Liver (tissue), 9 donors: ENCODE results near the gene KRT77. TPM values are rescaled to one million over a fixed set of nuclear protein-coding genes. Genes with fewer than 3 reads are reported as not detected.

Experiments used
- DNase-seq: peaks from one replicate; pipeline ENCODE4 v3.0.0-alpha.2; 2017; ENCODE audit warnings: low spot score
- H3K27ac ChIP-seq, 2 donors: one replicate each; pipeline ENCODE4 v1.7.0; 2013; ENCODE audit warnings: inconsistent platforms in 2 of 2, low read length in 2 of 2, control low read depth in 1 of 2, low read depth in 1 of 2, mild to moderate bottlenecking in 1 of 2
- H3K27me3 ChIP-seq, 4 donors: one replicate each; pipeline versions ENCODE4 v1.6.1 to v1.7.0; 2013; ENCODE audit warnings: low read length in 3 of 4, inconsistent platforms in 1 of 4, mild to moderate bottlenecking in 1 of 4, moderate library complexity in 1 of 4; ENCODE audit not compliant: control insufficient read depth in 4 of 4, insufficient read depth in 4 of 4
- H3K36me3 ChIP-seq, 4 donors: one replicate each; pipeline versions ENCODE4 v1.6.1 to v1.7.0; 2013; ENCODE audit warnings: low read length in 3 of 4, mild to moderate bottlenecking in 3 of 4, low read depth in 1 of 4, moderate library complexity in 1 of 4; ENCODE audit not compliant: control insufficient read depth in 4 of 4, insufficient read depth in 3 of 4
- H3K4me1 ChIP-seq, 4 donors: one replicate each; pipeline versions ENCODE4 v1.6.1 to v1.7.0; 2013; ENCODE audit warnings: low read length in 3 of 4, mild to moderate bottlenecking in 3 of 4, moderate library complexity in 1 of 4; ENCODE audit not compliant: control insufficient read depth in 4 of 4, insufficient read depth in 4 of 4
- H3K4me3 ChIP-seq, 3 donors: one replicate each; pipeline versions ENCODE4 v1.6.1 to v1.7.0; 2013; ENCODE audit warnings: low read length in 3 of 3, control low read depth in 1 of 3, low read depth in 1 of 3, mild to moderate bottlenecking in 1 of 3
- H3K9ac ChIP-seq, 2 donors: one replicate each; pipeline ENCODE4 v1.7.0; 2013; ENCODE audit warnings: low read length in 2 of 2, mild to moderate bottlenecking in 2 of 2, moderate library complexity in 2 of 2, control low read depth in 1 of 2, low read depth in 1 of 2
- H3K9me3 ChIP-seq, 4 donors: one replicate each; pipeline versions ENCODE4 v1.6.1 to v1.7.0; 2013; ENCODE audit warnings: low read length in 3 of 4; ENCODE audit not compliant: control insufficient read depth in 4 of 4
- ATF3 ChIP-seq: IDR thresholded peaks from 2 replicates; pipeline ENCODE4 v1.6.1; 2016; ENCODE audit warnings: antibody characterized with exemption
- CTCF ChIP-seq: fragments of 150-350 bp; IDR thresholded peaks from 2 replicates; pipeline ENCODE4 v1.5.1; 2017; ENCODE audit warnings: improper control_type of control experiment, low read depth, low read length; ENCODE audit not compliant: missing input control
- EGR1 ChIP-seq, 2 donors: IDR thresholded peaks; 2 replicates each; pipeline ENCODE4 v1.6.1; 2016 to 2018; ENCODE audit warnings: antibody characterized with exemption in 2 of 2, low read depth in 2 of 2
- FOXA1 ChIP-seq: IDR thresholded peaks from 2 replicates; pipeline ENCODE4 v1.6.1; 2016; ENCODE audit warnings: antibody characterized with exemption
- FOXA2 ChIP-seq: IDR thresholded peaks from 2 replicates; pipeline ENCODE4 v1.6.1; 2016; ENCODE audit warnings: antibody characterized with exemption
- GABPA ChIP-seq, 2 donors: IDR thresholded peaks in 1 of 2; conservative IDR thresholded peaks in 1 of 2; 2 replicates each; pipeline ENCODE4 v1.6.1; 2016; ENCODE audit warnings: antibody characterized with exemption in 2 of 2, mild to moderate bottlenecking in 1 of 2, moderate library complexity in 1 of 2
- HNF4A ChIP-seq, 2 donors: conservative IDR thresholded peaks; 2 replicates each; pipeline ENCODE4 v1.6.1; 2016; ENCODE audit warnings: antibody characterized with exemption in 2 of 2, mild to moderate bottlenecking in 2 of 2
- HNF4G ChIP-seq: IDR thresholded peaks from 2 replicates; pipeline ENCODE4 v1.6.1; 2016; ENCODE audit warnings: antibody characterized with exemption
- JUND ChIP-seq, 2 donors: IDR thresholded peaks; 2 replicates each; pipeline ENCODE4 v1.6.1; 2016; ENCODE audit warnings: antibody characterized with exemption in 2 of 2
- NR2F2 ChIP-seq: IDR thresholded peaks from 2 replicates; pipeline ENCODE4 v1.6.1; 2016; ENCODE audit warnings: antibody characterized with exemption
- RAD21 ChIP-seq, 2 donors: IDR thresholded peaks; 2 replicates each; pipeline ENCODE4 v1.6.1; 2016; ENCODE audit warnings: antibody characterized with exemption in 2 of 2, mild to moderate bottlenecking in 2 of 2
- REST ChIP-seq: IDR thresholded peaks from 2 replicates; pipeline ENCODE4 v1.6.1; 2016; ENCODE audit warnings: antibody characterized with exemption, mild to moderate bottlenecking
- RXRA ChIP-seq, 2 donors: IDR thresholded peaks; 2 replicates each; pipeline ENCODE4 v1.6.1; 2017 to 2018; ENCODE audit warnings: antibody characterized with exemption in 2 of 2, mild to moderate bottlenecking in 1 of 2
- SP1 ChIP-seq: IDR thresholded peaks from 2 replicates; pipeline ENCODE4 v1.6.1; 2018; ENCODE audit warnings: antibody characterized with exemption, mild to moderate bottlenecking
- TAF1 ChIP-seq: conservative IDR thresholded peaks from 2 replicates; pipeline ENCODE4 v1.6.1; 2016; ENCODE audit warnings: antibody characterized with exemption, mild to moderate bottlenecking
- WGBS: extraction: QIAGEN DNeasy Blood & Tissue Kit; methylation state at CpG from one replicate; pipeline ENCODE4 v1.1.7; 2013; 5-methylcytosine and 5-hydroxymethylcytosine counted together
- polyA plus RNA-seq, 2 donors: library from polyadenylated mRNA; stranded (reverse) in 1 of 2; unstranded in 1 of 2; fragments of 200-250 nt in 1 of 2; fragments of >200 nt in 1 of 2; fragmentation: Nextera tagmentation in 1 of 2; extraction: Ambion mirVana in 1 of 2; gene quantifications; one replicate each; pipeline versions ENCODE4 v1.2.1 to v1.2.3, GENCODE V29; 2013 to 2015
- total RNA-seq, 2 donors: library from RNA; depleted of rRNA; stranded (reverse); fragments of >200 nt; gene quantifications; one replicate each; pipeline ENCODE4 v1.2.3, GENCODE V29; 2014
- TF ChIP-seq, protein P1 (sequence below): IDR thresholded peaks from 2 replicates; pipeline ENCODE4 v1.6.1; 2016; ENCODE audit warnings: antibody characterized with exemption
- TF ChIP-seq, protein P2 (sequence below): IDR thresholded peaks from 2 replicates; pipeline ENCODE4 v1.6.1; 2016; ENCODE audit warnings: antibody characterized with exemption
- donor health status: healthy.
- donor health status: healthy.
- donor health status: healthy.
- donor health status: healthy.
- donor health status: healthy.

Gene KRT77
- total and polyA plus RNA-seq, 4 donors, result not detected

DNA sequence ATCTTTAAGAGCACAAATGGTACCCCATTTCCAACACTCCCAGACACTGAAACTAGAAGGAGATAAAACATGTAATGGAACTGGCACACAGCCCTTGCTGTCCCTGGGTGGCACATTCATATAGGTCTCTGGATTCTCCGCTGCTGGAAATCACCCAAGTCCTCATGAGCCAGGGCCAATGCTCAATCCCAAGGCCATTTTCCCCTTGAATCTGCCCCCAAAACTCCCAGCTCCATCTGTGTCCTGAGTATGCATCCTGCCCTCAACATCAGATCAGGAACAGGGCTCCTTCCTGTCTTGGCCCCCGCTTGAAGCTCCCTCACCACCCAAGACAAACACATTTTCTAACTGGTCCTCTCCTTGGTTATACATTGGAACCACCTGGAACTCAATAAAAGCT, 49.2 kb upstream of the KRT77 start:
- 74% methylated on average over 2 of the region's 2 CpGs for WGBS
- no peak overlapping the region for H3K4me3 ChIP-seq
- TF ChIP-seq EGR1 (IDR thresholded peaks at IDR 0.05; ENCODE audit: low read depth in 2 of 2), result no peak
- no peak for TF ChIP-seq JUND (IDR thresholded peaks at IDR 0.05)
- TF ChIP-seq FOXA2, result no peak
- TF ChIP-seq, protein P1, sequence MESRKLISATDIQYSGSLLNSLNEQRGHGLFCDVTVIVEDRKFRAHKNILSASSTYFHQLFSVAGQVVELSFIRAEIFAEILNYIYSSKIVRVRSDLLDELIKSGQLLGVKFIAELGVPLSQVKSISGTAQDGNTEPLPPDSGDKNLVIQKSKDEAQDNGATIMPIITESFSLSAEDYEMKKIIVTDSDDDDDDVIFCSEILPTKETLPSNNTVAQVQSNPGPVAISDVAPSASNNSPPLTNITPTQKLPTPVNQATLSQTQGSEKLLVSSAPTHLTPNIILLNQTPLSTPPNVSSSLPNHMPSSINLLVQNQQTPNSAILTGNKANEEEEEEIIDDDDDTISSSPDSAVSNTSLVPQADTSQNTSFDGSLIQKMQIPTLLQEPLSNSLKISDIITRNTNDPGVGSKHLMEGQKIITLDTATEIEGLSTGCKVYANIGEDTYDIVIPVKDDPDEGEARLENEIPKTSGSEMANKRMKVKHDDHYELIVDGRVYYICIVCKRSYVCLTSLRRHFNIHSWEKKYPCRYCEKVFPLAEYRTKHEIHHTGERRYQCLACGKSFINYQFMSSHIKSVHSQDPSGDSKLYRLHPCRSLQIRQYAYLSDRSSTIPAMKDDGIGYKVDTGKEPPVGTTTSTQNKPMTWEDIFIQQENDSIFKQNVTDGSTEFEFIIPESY, result no peak
- no peak for TF ChIP-seq REST
- TF ChIP-seq GABPA (IDR thresholded peaks at IDR 0.05 in 1 of 2, conservative IDR thresholded peaks at IDR 0.05 in 1 of 2), result no peak
- no peak for TF ChIP-seq RXRA (IDR thresholded peaks at IDR 0.05)
- no peak for TF ChIP-seq TAF1
- TF ChIP-seq SP1, result no peak
- no peak for TF ChIP-seq ATF3
- TF ChIP-seq HNF4G, result no peak
- no peak for TF ChIP-seq HNF4A (conservative IDR thresholded peaks at IDR 0.05)
- no peak for TF ChIP-seq CTCF
- TF ChIP-seq NR2F2, result no peak
- TF ChIP-seq, protein P2, sequence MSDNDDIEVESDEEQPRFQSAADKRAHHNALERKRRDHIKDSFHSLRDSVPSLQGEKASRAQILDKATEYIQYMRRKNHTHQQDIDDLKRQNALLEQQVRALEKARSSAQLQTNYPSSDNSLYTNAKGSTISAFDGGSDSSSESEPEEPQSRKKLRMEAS, result no peak
- TF ChIP-seq RAD21 (IDR thresholded peaks at IDR 0.05), result no peak
- no peaks in the 10 kb centered on the region for H3K9me3 ChIP-seq
- DNase-seq, result no peak
- H3K27me3 ChIP-seq, result no peaks in the 10 kb centered on the region
- no peaks in the 10 kb centered on the region for H3K36me3 ChIP-seq
- H3K27ac ChIP-seq, result no peak overlapping the region
- no peaks in the 10 kb centered on the region for H3K4me1 ChIP-seq
- H3K9ac ChIP-seq, result no peak overlapping the region

- H3K4me3 ChIP-seq, result no peak overlapping the region
- H3K9me3 ChIP-seq, result no peaks in the 10 kb centered on the region
- H3K4me1 ChIP-seq, result no peaks in the 10 kb centered on the region
- no peak overlapping the region for H3K27ac ChIP-seq
- DNase-seq, result no peak
- H3K27me3 ChIP-seq, result no peaks in the 10 kb centered on the region
- no peaks in the 10 kb centered on the region for H3K36me3 ChIP-seq
- TF ChIP-seq NR2F2 (no peak), FOXA1 (no peak), SP1 (no peak), CTCF (no peak), RAD21 (IDR thresholded peaks at IDR 0.05) (no peak), FOXA2 (no peak), JUND (IDR thresholded peaks at IDR 0.05) (no peak), HNF4A (conservative IDR thresholded peaks at IDR 0.05) (no peak), ATF3 (no peak)
- TF ChIP-seq, protein P1, result no peak
- no peak overlapping the region for H3K9ac ChIP-seq
Measured at GRCh38 chr12:52751795-52752194, 48.5 kb upstream of the KRT77 start.
